ENCODE measurements around the gene FAM236A.
"Not testable (repeated sequence)": the region's sequence is repeated elsewhere in the genome, so short reads cannot be mapped to it uniquely, and the experiment has no call there.

The FAM236A gene

DNA sequence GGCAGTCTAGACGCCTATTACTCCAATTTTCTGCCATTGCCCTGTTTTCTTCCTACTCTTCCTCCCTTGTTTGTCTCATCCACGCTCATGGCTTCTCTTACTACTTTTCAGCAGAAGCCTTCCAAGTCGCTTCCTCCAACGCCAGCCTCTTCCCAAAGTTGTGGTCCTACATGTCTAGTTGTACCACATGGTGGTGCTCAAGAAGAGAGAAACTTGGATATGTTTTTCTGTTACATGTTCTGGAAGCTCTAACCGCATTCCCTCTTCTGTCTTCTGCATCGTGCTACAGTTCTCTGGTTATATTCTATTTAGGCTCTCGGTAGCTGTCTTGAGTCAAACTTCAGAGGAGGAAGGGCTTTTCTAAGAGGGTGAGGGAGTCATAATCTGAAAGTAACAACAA lies 36.9 kb downstream of the FAM236A start:
- not testable (repeated sequence) for H3K36me3 ChIP-seq (ENCODE audit: insufficient read depth, insufficient read length, low read length); H3K9me3 ChIP-seq (ENCODE audit: insufficient read depth, low read length); H3K4me3 ChIP-seq (ENCODE audit: insufficient read length, low read depth); H3K9ac ChIP-seq (ENCODE audit: insufficient read length, low read depth); DNase-seq (ENCODE audit: low read depth, low spot score); H3K27me3 ChIP-seq (ENCODE audit: insufficient read depth, insufficient read length); H3K4me1 ChIP-seq (ENCODE audit: insufficient read depth, insufficient read length)

DNA sequence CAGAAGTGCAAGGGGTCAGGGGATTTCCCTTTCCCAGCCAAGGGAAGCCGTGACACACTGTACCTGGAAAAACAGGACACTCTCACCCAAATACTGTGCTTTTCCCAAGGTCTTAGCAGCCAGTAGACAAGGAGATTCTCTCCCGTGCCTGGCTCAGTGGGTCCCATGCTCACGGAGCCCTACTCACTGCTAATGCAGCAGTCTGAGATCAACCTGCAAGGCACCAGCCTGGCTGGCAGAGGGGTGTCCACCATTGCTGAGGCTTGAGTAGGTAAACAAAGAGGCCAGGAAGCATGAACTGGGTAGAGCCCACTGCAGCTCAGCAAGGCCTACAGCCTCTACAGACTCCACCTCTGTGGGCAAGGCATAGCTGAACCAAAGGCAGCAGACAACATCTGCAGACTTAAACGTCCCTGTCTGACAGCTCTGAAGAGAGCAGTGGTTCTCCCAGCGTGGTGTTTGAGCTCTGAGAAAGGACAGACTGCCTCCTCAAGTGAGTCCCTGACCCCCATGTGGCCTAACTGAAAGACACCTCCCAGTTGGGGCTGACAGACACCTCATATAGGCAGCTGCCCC lies 43.0 kb downstream of the FAM236A start:
- not testable (repeated sequence) for H3K27me3 ChIP-seq (ENCODE audit: insufficient read depth, insufficient read length); H3K4me3 ChIP-seq (ENCODE audit: insufficient read length, low read depth); H3K9me3 ChIP-seq (ENCODE audit: insufficient read depth, low read length); H3K36me3 ChIP-seq (ENCODE audit: insufficient read depth, insufficient read length, low read length); H3K4me1 ChIP-seq (ENCODE audit: insufficient read depth, insufficient read length); H3K9ac ChIP-seq (ENCODE audit: insufficient read length, low read depth); DNase-seq (ENCODE audit: low read depth, low spot score)

Data from NT2/D1 (cell line).